PFSK-1 (cell line): ENCODE results near the gene C19orf44.

ENCODE experiments used
- POLR2AphosphoS5 ChIP-seq: IDR thresholded peaks from 2 replicates; pipeline ENCODE4 v1.6.1; 2012; ENCODE audit warnings: low read depth, mild to moderate bottlenecking, control low read depth, low read length, moderate library complexity
- TF ChIP-seq, protein P1 (sequence below), 2 experiments: IDR thresholded peaks; 2 replicates each; pipeline versions ENCODE4 v1.6.1 to v1.8.0; 2011 to 2012; ENCODE audit warnings: low read depth in 2 of 2, low read length in 2 of 2, control low read depth in 1 of 2, inconsistent platforms in 1 of 2, mild to moderate bottlenecking in 1 of 2, moderate library complexity in 1 of 2; ENCODE audit not compliant: insufficient read depth in 1 of 2

DNA sequence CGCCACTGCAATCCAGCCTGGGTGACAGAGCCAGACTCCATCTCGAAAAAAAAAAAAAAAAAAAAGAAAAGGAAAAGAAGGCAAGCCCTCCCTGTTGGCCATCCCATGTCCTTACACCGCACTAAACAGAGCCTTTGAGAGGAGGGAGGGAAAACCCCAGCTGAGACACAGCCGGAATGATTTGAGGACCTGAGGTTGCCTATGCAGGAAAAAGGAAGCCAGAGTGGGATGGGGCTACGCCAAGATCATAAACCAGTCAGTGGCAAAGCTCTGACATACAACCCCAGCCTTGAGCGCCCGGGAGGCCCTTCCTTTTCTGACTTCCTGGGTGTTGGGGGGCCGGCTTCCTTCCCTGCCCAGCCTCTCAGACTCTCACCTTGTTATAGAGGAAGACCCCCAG lies 58.6 kb downstream of the C19orf44 start:
- TF ChIP-seq, protein P1, sequence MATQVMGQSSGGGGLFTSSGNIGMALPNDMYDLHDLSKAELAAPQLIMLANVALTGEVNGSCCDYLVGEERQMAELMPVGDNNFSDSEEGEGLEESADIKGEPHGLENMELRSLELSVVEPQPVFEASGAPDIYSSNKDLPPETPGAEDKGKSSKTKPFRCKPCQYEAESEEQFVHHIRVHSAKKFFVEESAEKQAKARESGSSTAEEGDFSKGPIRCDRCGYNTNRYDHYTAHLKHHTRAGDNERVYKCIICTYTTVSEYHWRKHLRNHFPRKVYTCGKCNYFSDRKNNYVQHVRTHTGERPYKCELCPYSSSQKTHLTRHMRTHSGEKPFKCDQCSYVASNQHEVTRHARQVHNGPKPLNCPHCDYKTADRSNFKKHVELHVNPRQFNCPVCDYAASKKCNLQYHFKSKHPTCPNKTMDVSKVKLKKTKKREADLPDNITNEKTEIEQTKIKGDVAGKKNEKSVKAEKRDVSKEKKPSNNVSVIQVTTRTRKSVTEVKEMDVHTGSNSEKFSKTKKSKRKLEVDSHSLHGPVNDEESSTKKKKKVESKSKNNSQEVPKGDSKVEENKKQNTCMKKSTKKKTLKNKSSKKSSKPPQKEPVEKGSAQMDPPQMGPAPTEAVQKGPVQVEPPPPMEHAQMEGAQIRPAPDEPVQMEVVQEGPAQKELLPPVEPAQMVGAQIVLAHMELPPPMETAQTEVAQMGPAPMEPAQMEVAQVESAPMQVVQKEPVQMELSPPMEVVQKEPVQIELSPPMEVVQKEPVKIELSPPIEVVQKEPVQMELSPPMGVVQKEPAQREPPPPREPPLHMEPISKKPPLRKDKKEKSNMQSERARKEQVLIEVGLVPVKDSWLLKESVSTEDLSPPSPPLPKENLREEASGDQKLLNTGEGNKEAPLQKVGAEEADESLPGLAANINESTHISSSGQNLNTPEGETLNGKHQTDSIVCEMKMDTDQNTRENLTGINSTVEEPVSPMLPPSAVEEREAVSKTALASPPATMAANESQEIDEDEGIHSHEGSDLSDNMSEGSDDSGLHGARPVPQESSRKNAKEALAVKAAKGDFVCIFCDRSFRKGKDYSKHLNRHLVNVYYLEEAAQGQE (IDR thresholded peaks at IDR 0.05; ENCODE audit: insufficient read depth in 1 of 2, low read depth in 2 of 2, low read length in 2 of 2), result no peak
- no peak for TF ChIP-seq POLR2AphosphoS5
